DMS114 treated with DMSO at 0.1 percent for 48 hours (cell line): ENCODE results near the gene UTP3.
A peak's percentile ranks its signal among the peaks of the same experiment; 100 is the strongest.
"Not testable (repeated sequence)": the region's sequence is repeated elsewhere in the genome, so short reads cannot be mapped to it uniquely, and the experiment has no call there.

Source experiments
- DNase-seq: peaks from one replicate; lab custom pipeline; 2025; ENCODE audit not compliant: unreplicated experiment; lab: John Stamatoyannopoulos, UW

The UTP3 gene

GRCh38 chr4:70714079-70714887 is 26.0 kb downstream of the UTP3 start:
- no peak for DNase-seq

- no peak for DNase-seq
Measured at GRCh38 chr4:70715097-70715496, 26.8 kb downstream of the UTP3 start.

GRCh38 chr4:70718811-70719604 is 30.7 kb downstream of the UTP3 start:
- DNase-seq: no peak

- DNase-seq: peak; percentile 51
Measured at GRCh38 chr4:70721747-70722146, 33.4 kb downstream of the UTP3 start, which contains the start of gene RUFY3. TSS of gene RUFY3 (plus strand) at chr4:70721964. CDS start at chr4:70722574, 610 bp downstream.

- DNase-seq: no peak
Measured at GRCh38 chr4:70722199-70722791, 34.0 kb downstream of the UTP3 start.

- no peak for DNase-seq
Measured at GRCh38 chr4:70724463-70724862, 36.1 kb downstream of the UTP3 start.

- no peak for DNase-seq
Measured at GRCh38 chr4:70725633-70726032, 37.3 kb downstream of the UTP3 start.

GRCh38 chr4:70726515-70726914 is 38.2 kb downstream of the UTP3 start:
- not testable (repeated sequence) for DNase-seq

GRCh38 chr4:70728091-70728490 is 39.8 kb downstream of the UTP3 start:
- no peak for DNase-seq

- not testable (repeated sequence) for DNase-seq
Measured at GRCh38 chr4:70732878-70733277, 44.5 kb downstream of the UTP3 start.

- DNase-seq: no peak
Measured at GRCh38 chr4:70734168-70734954, 46.0 kb downstream of the UTP3 start.

- no peak for DNase-seq
Measured at GRCh38 chr4:70734971-70735370, 46.6 kb downstream of the UTP3 start.

- DNase-seq: not testable (repeated sequence)
Measured at GRCh38 chr4:70735915-70736314, 47.6 kb downstream of the UTP3 start.

GRCh38 chr4:70737006-70737405 is 48.7 kb downstream of the UTP3 start:
- no peak for DNase-seq

GRCh38 chr4:70737409-70737808 is 49.1 kb downstream of the UTP3 start:
- DNase-seq: no peak

GRCh38 chr4:70739496-70740337 is 51.4 kb downstream of the UTP3 start:
- no peak for DNase-seq
